ENCODE results near the gene PIK3R5.

Gene PIK3R5

GRCh38 chr17:8839410-8839935 lies 126.0 kb downstream of the PIK3R5 start:
- TF ChIP-seq TCF12 (IDR thresholded peaks at IDR 0.05; ENCODE audit: low read depth) = no peak
- no peak for TF ChIP-seq NFIC (IDR thresholded peaks at IDR 0.05)
- TF ChIP-seq CREB1 (IDR thresholded peaks at IDR 0.05; ENCODE audit: low read depth) = no peak
- TF ChIP-seq USF1 (IDR thresholded peaks at IDR 0.05) = no peak
- no peak for TF ChIP-seq TAF1 (IDR thresholded peaks at IDR 0.05; ENCODE audit: low read depth)
- TF ChIP-seq EGR1 (IDR thresholded peaks at IDR 0.05) = no peak
- TF ChIP-seq CEBPB (IDR thresholded peaks at IDR 0.05) = no peak
- TF ChIP-seq MAX (IDR thresholded peaks at IDR 0.05) = no peak
- TF ChIP-seq YY1 (IDR thresholded peaks at IDR 0.05; ENCODE audit: low read depth) = no peak

- TF ChIP-seq EP300 (IDR thresholded peaks at IDR 0.05; ENCODE audit: borderline replicate concordance) = no peak
Observed at GRCh38 chr17:8838551-8839095, 126.9 kb downstream of the PIK3R5 start.

GRCh38 chr17:8837563-8838075 lies 127.9 kb downstream of the PIK3R5 start:
- TF ChIP-seq USF1 (IDR thresholded peaks at IDR 0.05) (peak; percentile 71), CREB1 (IDR thresholded peaks at IDR 0.05; ENCODE audit: low read depth) (no peak), RAD21 (IDR thresholded peaks at IDR 0.05; ENCODE audit: low read depth) (no peak), TAF1 (IDR thresholded peaks at IDR 0.05; ENCODE audit: low read depth) (no peak)

GRCh38 chr17:8836821-8837562 lies 128.5 kb downstream of the PIK3R5 start:
- TF ChIP-seq YY1 (IDR thresholded peaks at IDR 0.05; ENCODE audit: low read depth) = no peak
- TF ChIP-seq REST (IDR thresholded peaks at IDR 0.05; ENCODE audit: low read depth) = no peak
- no peak for TF ChIP-seq TAF1 (IDR thresholded peaks at IDR 0.05; ENCODE audit: low read depth)
- no peak for TF ChIP-seq EGR1 (IDR thresholded peaks at IDR 0.05)
- no peak for TF ChIP-seq TCF12 (IDR thresholded peaks at IDR 0.05; ENCODE audit: low read depth)
- no peak for TF ChIP-seq EP300 (IDR thresholded peaks at IDR 0.05; ENCODE audit: borderline replicate concordance)
- no peak for TF ChIP-seq USF1 (IDR thresholded peaks at IDR 0.05)
- no peak for TF ChIP-seq TEAD4 (IDR thresholded peaks at IDR 0.05)
- TF ChIP-seq CEBPB (IDR thresholded peaks at IDR 0.05) = no peak
- no peak for TF ChIP-seq CREB1 (IDR thresholded peaks at IDR 0.05; ENCODE audit: low read depth)
- no peak for TF ChIP-seq NFIC (IDR thresholded peaks at IDR 0.05)
- TF ChIP-seq FOXM1 (IDR thresholded peaks at IDR 0.05; ENCODE audit: borderline replicate concordance, low read depth) = no peak
- no peak for TF ChIP-seq RAD21 (IDR thresholded peaks at IDR 0.05; ENCODE audit: low read depth)
- no peak for TF ChIP-seq ZBTB7A (IDR thresholded peaks at IDR 0.05; ENCODE audit: low read depth)
- TF ChIP-seq MAX (IDR thresholded peaks at IDR 0.05) = no peak

- no peak for TF ChIP-seq NFIC (IDR thresholded peaks at IDR 0.05)
- no peak for TF ChIP-seq ZBTB7A (IDR thresholded peaks at IDR 0.05; ENCODE audit: low read depth)
- TF ChIP-seq MAX (IDR thresholded peaks at IDR 0.05) = no peak
- TF ChIP-seq EP300 (IDR thresholded peaks at IDR 0.05; ENCODE audit: borderline replicate concordance) = no peak
- TF ChIP-seq FOXM1 (IDR thresholded peaks at IDR 0.05; ENCODE audit: borderline replicate concordance, low read depth) = no peak
- TF ChIP-seq TAF1 (IDR thresholded peaks at IDR 0.05; ENCODE audit: low read depth) = no peak
- no peak for TF ChIP-seq EGR1 (IDR thresholded peaks at IDR 0.05)
- TF ChIP-seq TEAD4 (IDR thresholded peaks at IDR 0.05) = no peak
- TF ChIP-seq REST (IDR thresholded peaks at IDR 0.05; ENCODE audit: low read depth) = no peak
- no peak for TF ChIP-seq CREB1 (IDR thresholded peaks at IDR 0.05; ENCODE audit: low read depth)
- no peak for TF ChIP-seq YY1 (IDR thresholded peaks at IDR 0.05; ENCODE audit: low read depth)
- no peak for TF ChIP-seq CEBPB (IDR thresholded peaks at IDR 0.05)
- TF ChIP-seq USF1 (IDR thresholded peaks at IDR 0.05) = no peak
- TF ChIP-seq RAD21 (IDR thresholded peaks at IDR 0.05; ENCODE audit: low read depth) = no peak
- no peak for TF ChIP-seq TCF12 (IDR thresholded peaks at IDR 0.05; ENCODE audit: low read depth)
Observed at GRCh38 chr17:8835631-8836364, 129.7 kb downstream of the PIK3R5 start.

Data from Ishikawa (cell line).